ENCODE data around the gene NTSR1. TPM values are rescaled to one million over a fixed set of nuclear protein-coding genes. Genes with fewer than 3 reads are reported as not detected.
A peak's percentile ranks its signal among the peaks of the same experiment; 100 is the strongest.

NTSR1 gene
- total and polyA plus RNA-seq, 2 experiments from 2014 or later: 0.15 to 1.4 TPM

- ATAC-seq (no peak; the same call in 2 of the 3 replicates), DNase-seq (ENCODE audit: low spot score) (no peak)
- Histone ChIP-seq H3K9me2 (ENCODE audit: insufficient read depth) (no peaks in the 10 kb centered on the region), H3K36me3 (ENCODE audit: insufficient read depth) (no peaks in the 10 kb centered on the region), H3F3A (replicated peaks; ENCODE audit: low read depth) (no peaks in the 10 kb centered on the region), H3K79me2 (replicated peaks; ENCODE audit: insufficient read depth) (no peaks in the 10 kb centered on the region), H3K4me2 (no peak overlapping the region), H3K27me3 (ENCODE audit: insufficient read depth) (no peaks in the 10 kb centered on the region), H4K20me1 (replicated peaks; ENCODE audit: insufficient read depth) (no peaks in the 10 kb centered on the region), H2AFZ (no peak overlapping the region), H3K27ac (ENCODE audit: low read depth) (no peak overlapping the region), H3K4me3 (no peak overlapping the region), H3K4me1 (ENCODE audit: insufficient read depth) (no peaks in the 10 kb centered on the region)
- no peak for TF ChIP-seq ZNF462 (CRISPR knock-in tag; IDR thresholded peaks at IDR 0.05)
- TF ChIP-seq EZH2 (IDR thresholded peaks at IDR 0.05; ENCODE audit: low read depth, unreplicated experiment): no peak
- no peak for TF ChIP-seq EZH2phosphoT487 (IDR thresholded peaks at IDR 0.05; ENCODE audit: unreplicated experiment)
- TF ChIP-seq, protein P1, sequence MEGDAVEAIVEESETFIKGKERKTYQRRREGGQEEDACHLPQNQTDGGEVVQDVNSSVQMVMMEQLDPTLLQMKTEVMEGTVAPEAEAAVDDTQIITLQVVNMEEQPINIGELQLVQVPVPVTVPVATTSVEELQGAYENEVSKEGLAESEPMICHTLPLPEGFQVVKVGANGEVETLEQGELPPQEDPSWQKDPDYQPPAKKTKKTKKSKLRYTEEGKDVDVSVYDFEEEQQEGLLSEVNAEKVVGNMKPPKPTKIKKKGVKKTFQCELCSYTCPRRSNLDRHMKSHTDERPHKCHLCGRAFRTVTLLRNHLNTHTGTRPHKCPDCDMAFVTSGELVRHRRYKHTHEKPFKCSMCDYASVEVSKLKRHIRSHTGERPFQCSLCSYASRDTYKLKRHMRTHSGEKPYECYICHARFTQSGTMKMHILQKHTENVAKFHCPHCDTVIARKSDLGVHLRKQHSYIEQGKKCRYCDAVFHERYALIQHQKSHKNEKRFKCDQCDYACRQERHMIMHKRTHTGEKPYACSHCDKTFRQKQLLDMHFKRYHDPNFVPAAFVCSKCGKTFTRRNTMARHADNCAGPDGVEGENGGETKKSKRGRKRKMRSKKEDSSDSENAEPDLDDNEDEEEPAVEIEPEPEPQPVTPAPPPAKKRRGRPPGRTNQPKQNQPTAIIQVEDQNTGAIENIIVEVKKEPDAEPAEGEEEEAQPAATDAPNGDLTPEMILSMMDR (conservative IDR thresholded peaks at IDR 0.05; ENCODE audit: low read depth in 2 of 2): no peak
- TF ChIP-seq, protein P2, sequence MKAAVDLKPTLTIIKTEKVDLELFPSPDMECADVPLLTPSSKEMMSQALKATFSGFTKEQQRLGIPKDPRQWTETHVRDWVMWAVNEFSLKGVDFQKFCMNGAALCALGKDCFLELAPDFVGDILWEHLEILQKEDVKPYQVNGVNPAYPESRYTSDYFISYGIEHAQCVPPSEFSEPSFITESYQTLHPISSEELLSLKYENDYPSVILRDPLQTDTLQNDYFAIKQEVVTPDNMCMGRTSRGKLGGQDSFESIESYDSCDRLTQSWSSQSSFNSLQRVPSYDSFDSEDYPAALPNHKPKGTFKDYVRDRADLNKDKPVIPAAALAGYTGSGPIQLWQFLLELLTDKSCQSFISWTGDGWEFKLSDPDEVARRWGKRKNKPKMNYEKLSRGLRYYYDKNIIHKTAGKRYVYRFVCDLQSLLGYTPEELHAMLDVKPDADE (IDR thresholded peaks at IDR 0.05): no peak
- TF ChIP-seq POLR2AphosphoS5 (IDR thresholded peaks at IDR 0.05; ENCODE audit: low read depth): no peak
- TF ChIP-seq ZNF331 (CRISPR knock-in tag; IDR thresholded peaks at IDR 0.05; ENCODE audit: low read depth): no peak
- TF ChIP-seq REST (IDR thresholded peaks at IDR 0.05; ENCODE audit: unreplicated experiment): no peak
- TF ChIP-seq STAT1 (IDR thresholded peaks at IDR 0.05; ENCODE audit: unreplicated experiment): no peak
- TF ChIP-seq NANOG (IDR thresholded peaks at IDR 0.05; ENCODE audit: borderline replicate concordance): no peak
- TF ChIP-seq ZNF114 (CRISPR knock-in tag; IDR thresholded peaks at IDR 0.05): no peak
- no peak for TF ChIP-seq JUNB (IDR thresholded peaks at IDR 0.05; ENCODE audit: unreplicated experiment)
- TF ChIP-seq CREB1 (CRISPR knock-in tag; IDR thresholded peaks at IDR 0.05; ENCODE audit: low read depth): no peak
- Mint-ChIP-seq H3K36me3 (ENCODE audit: low read depth) (peaks cover 2% of the 10 kb centered on the region; the same call in 1 of the 3 replicates), H3K4me3 (no peak overlapping the region), H3K4me1 (peaks cover 5% of the 10 kb centered on the region; the same call in 1 of the 3 replicates), H3K27ac (0 out of 2 replicates have a peak overlapping the region, but pooled peaks have one; percentile 60), H3K9me3 (peaks cover 9% of the 10 kb centered on the region; the same call in 2 of the 3 replicates), H3K27me3 (ENCODE audit: insufficient read depth, low read depth, poor library complexity) (peaks cover 5% of the 10 kb centered on the region)
Measured at GRCh38 chr20:62675156-62675876, 33.3 kb upstream of the NTSR1 start.

All from GM23338 (cell line).